ENCODE measurements around the gene CELF6.
"Not testable (repeated sequence)": the region's sequence is repeated elsewhere in the genome, so short reads cannot be mapped to it uniquely, and the experiment has no call there.

CELF6 gene

GRCh38 chr15:72318408-72318942 lies 1.5 kb downstream of the CELF6 start:
- DNase-seq (ENCODE audit: low read depth in 2 of 3, low spot score in 2 of 3) = no peak

- no peak for DNase-seq (ENCODE audit: low read depth in 2 of 3, low spot score in 2 of 3)
Observed at GRCh38 chr15:72315706-72316370, 4.1 kb downstream of the CELF6 start.

GRCh38 chr15:72313881-72314280 lies 6.1 kb downstream of the CELF6 start:
- no peak for DNase-seq (ENCODE audit: low read depth in 2 of 3, low spot score in 2 of 3)

- DNase-seq (ENCODE audit: low read depth in 2 of 3, low spot score in 2 of 3) = no peak
Observed at GRCh38 chr15:72313448-72313840, 6.5 kb downstream of the CELF6 start.

- peak in 1 of 3 experiments; percentile 26 for DNase-seq (ENCODE audit: low read depth in 2 of 3, low spot score in 2 of 3)
Observed at GRCh38 chr15:72312605-72313447, 7.1 kb downstream of the CELF6 start.

- no peak for DNase-seq (ENCODE audit: low read depth in 2 of 3, low spot score in 2 of 3)
Observed at GRCh38 chr15:72307026-72307425, 12.9 kb downstream of the CELF6 start.

- no peak for DNase-seq (ENCODE audit: low read depth in 2 of 3, low spot score in 2 of 3)
Observed at GRCh38 chr15:72306211-72306785, 13.7 kb downstream of the CELF6 start.

GRCh38 chr15:72304596-72304995 lies 15.4 kb downstream of the CELF6 start:
- DNase-seq (ENCODE audit: low read depth in 2 of 3, low spot score in 2 of 3) = no peak

- DNase-seq (ENCODE audit: low read depth in 2 of 3, low spot score in 2 of 3) = no peak
Observed at GRCh38 chr15:72302955-72303354, 17.0 kb downstream of the CELF6 start.

- no peak for DNase-seq (ENCODE audit: low read depth in 2 of 3, low spot score in 2 of 3)
Observed at GRCh38 chr15:72289597-72290325, 30.2 kb downstream of the CELF6 start.

- no peak for DNase-seq (ENCODE audit: low read depth in 2 of 3, low spot score in 2 of 3)
Observed at GRCh38 chr15:72288796-72289596, 31.0 kb downstream of the CELF6 start.

GRCh38 chr15:72285927-72286516 lies 33.9 kb downstream of the CELF6 start:
- no peak for DNase-seq (ENCODE audit: low read depth in 2 of 3, low spot score in 2 of 3)

- DNase-seq (ENCODE audit: low read depth in 2 of 3, low spot score in 2 of 3) = no peak
Observed at GRCh38 chr15:72285402-72285801, 34.6 kb downstream of the CELF6 start.

- DNase-seq (ENCODE audit: low read depth in 2 of 3, low spot score in 2 of 3) = no peak
Observed at GRCh38 chr15:72284781-72285180, 35.2 kb downstream of the CELF6 start.

- DNase-seq (ENCODE audit: low read depth in 2 of 3, low spot score in 2 of 3) = no peak
Observed at GRCh38 chr15:72281713-72282112, 38.2 kb downstream of the CELF6 start.

GRCh38 chr15:72280751-72281150 lies 39.2 kb downstream of the CELF6 start:
- no peak for DNase-seq (ENCODE audit: low read depth in 2 of 3, low spot score in 2 of 3)

- no peak for DNase-seq (ENCODE audit: low read depth in 2 of 3, low spot score in 2 of 3)
Observed at GRCh38 chr15:72278737-72279136, 41.2 kb downstream of the CELF6 start.

- no peak for DNase-seq (ENCODE audit: low read depth in 2 of 3, low spot score in 2 of 3)
Observed at GRCh38 chr15:72276326-72276700, 43.6 kb downstream of the CELF6 start.

GRCh38 chr15:72275635-72276325 lies 44.2 kb downstream of the CELF6 start:
- DNase-seq (ENCODE audit: low read depth in 2 of 3, low spot score in 2 of 3) = not testable (repeated sequence)

- DNase-seq (ENCODE audit: low read depth in 2 of 3, low spot score in 2 of 3) = no peak
Observed at GRCh38 chr15:72272997-72273352, 47.0 kb downstream of the CELF6 start.

Data from activated CD8-positive, alpha-beta memory T cell treated with anti-CD3 and anti-CD28 coated beads for 48 hours (primary cell).